GM23248 (cell line): Measurements from ENCODE around the gene RFXANK.

Experiments used
- EZH2 ChIP-seq: fragments of 200-600 bp; sonication (generic); IDR thresholded peaks from 2 replicates; pipeline ENCODE4 v1.6.1; 2018; ENCODE audit warnings: antibody characterized with exemption, mild to moderate bottlenecking; ENCODE audit not compliant: insufficient read depth, poor library complexity, severe bottlenecking
- EZH2phosphoT487 ChIP-seq: fragments of 200-600 bp; sonication (generic); IDR thresholded peaks from 2 replicates; pipeline ENCODE4 v1.6.1; 2018; ENCODE audit warnings: antibody characterized with exemption, moderate library complexity, mild to moderate bottlenecking, low read depth; ENCODE audit not compliant: insufficient read depth

DNA sequence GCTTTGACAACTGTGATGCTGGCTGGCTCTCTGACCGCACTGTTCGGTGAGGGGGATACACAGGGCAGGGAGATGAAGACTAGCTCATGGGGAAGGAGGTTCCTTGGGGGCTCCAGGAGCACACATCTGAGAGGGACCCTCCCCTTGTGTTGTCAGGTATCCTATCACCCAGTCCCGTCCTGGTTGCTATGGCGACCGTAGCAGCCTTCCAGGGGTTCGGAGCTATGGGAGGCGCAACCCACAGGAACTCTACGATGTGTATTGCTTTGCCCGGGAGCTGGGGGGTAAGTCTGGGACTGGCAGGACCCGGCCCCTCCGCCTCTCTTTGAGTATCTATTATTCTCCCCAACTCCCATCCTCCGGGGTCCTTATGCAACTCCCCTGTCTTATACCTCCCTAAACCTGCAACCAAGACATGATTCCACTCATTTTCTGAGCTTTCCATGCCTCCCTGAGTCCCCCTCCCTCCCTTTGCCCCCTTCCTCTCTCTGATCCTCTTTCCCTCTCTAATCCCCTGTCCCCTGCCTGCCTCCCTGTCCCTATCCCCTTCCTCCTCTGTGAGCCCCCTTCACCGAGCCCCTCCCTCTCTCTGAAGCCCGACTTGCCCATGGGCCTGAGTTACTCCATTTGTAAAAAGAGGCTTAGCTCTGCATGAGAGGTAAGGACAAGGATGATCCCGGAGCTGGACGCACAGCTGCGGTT lies 32.2 kb downstream of the RFXANK start:
- TF ChIP-seq EZH2phosphoT487: no peak
- no peak for TF ChIP-seq EZH2
